Measurements from ENCODE around the gene ADCY9. TPM values are rescaled to one million over a fixed set of nuclear protein-coding genes. Genes with fewer than 3 reads are reported as not detected.

The ADCY9 gene
- total RNA-seq, 1 experiment from 2014 or later: 7.0 TPM

- no peaks in the 10 kb centered on the region for H3K9me3 ChIP-seq (ENCODE audit: low read depth, low read length, poor library complexity, severe bottlenecking)
- no peaks in the 10 kb centered on the region for H3K27me3 ChIP-seq (replicated peaks; ENCODE audit: insufficient read depth, low read depth, low read length, poor library complexity)
- H3K4me1 ChIP-seq (ENCODE audit: insufficient read depth, low read length, poor library complexity, severe bottlenecking): no peaks in the 10 kb centered on the region
- no peak overlapping the region for H3K4me3 ChIP-seq (ENCODE audit: low read depth, low read length, poor library complexity, severe bottlenecking)
- no TSS peak for BruUV-seq (replicated peaks)
- ChIA-PET CTCF (no interaction called here), POLR2A (ENCODE audit: low non-redundant PET) (no interaction called here)
- TF ChIP-seq CTCF (conservative IDR thresholded peaks at IDR 0.05; ENCODE audit: low read depth, low read length) (no peak), EZH2 (IDR thresholded peaks at IDR 0.05; ENCODE audit: borderline replicate concordance, low read depth, low read length, poor library complexity, severe bottlenecking) (no peak)
- no peak overlapping the region for H3K27ac ChIP-seq (ENCODE audit: low read depth, low read length, poor library complexity, severe bottlenecking)
- no peaks in the 10 kb centered on the region for H3K36me3 ChIP-seq (ENCODE audit: insufficient read depth, low read length, poor library complexity, severe bottlenecking)
- DNase-seq (ENCODE audit: low spot score): no peak
- intact Hi-C loops (cut with micrococcal nuclease; ENCODE audit: unreplicated experiment): no loop called here
These were observed 25.4 kb upstream of the ADCY9 start for GRCh38 chr16:4141604-4142003.

GRCh38 chr16:4140652-4141051 lies 24.4 kb upstream of the ADCY9 start:
- Histone ChIP-seq H3K27ac (ENCODE audit: low read depth, low read length, poor library complexity, severe bottlenecking) (no peak overlapping the region), H3K9me3 (ENCODE audit: low read depth, low read length, poor library complexity, severe bottlenecking) (no peaks in the 10 kb centered on the region), H3K4me1 (ENCODE audit: insufficient read depth, low read length, poor library complexity, severe bottlenecking) (no peaks in the 10 kb centered on the region), H3K4me3 (ENCODE audit: low read depth, low read length, poor library complexity, severe bottlenecking) (no peak overlapping the region), H3K27me3 (replicated peaks; ENCODE audit: insufficient read depth, low read depth, low read length, poor library complexity) (no peaks in the 10 kb centered on the region), H3K36me3 (ENCODE audit: insufficient read depth, low read length, poor library complexity, severe bottlenecking) (no peaks in the 10 kb centered on the region)
- intact Hi-C loops (cut with micrococcal nuclease; ENCODE audit: unreplicated experiment): no loop called here
- TF ChIP-seq EZH2 (IDR thresholded peaks at IDR 0.05; ENCODE audit: borderline replicate concordance, low read depth, low read length, poor library complexity, severe bottlenecking) (no peak), CTCF (conservative IDR thresholded peaks at IDR 0.05; ENCODE audit: low read depth, low read length) (no peak)
- CTCF ChIA-PET: no interaction called here
- BruUV-seq (replicated peaks): no TSS peak
- no peak for DNase-seq (ENCODE audit: low spot score)
- POLR2A ChIA-PET (ENCODE audit: low non-redundant PET): no interaction called here

- BruUV-seq (replicated peaks): no TSS peak
- intact Hi-C loops (cut with micrococcal nuclease; ENCODE audit: unreplicated experiment): no loop called here
- no peak for DNase-seq (ENCODE audit: low spot score)
- POLR2A ChIA-PET (ENCODE audit: low non-redundant PET): no interaction called here
- no peaks in the 10 kb centered on the region for H3K27me3 ChIP-seq (replicated peaks; ENCODE audit: insufficient read depth, low read depth, low read length, poor library complexity)
- H3K4me1 ChIP-seq (ENCODE audit: insufficient read depth, low read length, poor library complexity, severe bottlenecking): no peaks in the 10 kb centered on the region
- no peak overlapping the region for H3K27ac ChIP-seq (ENCODE audit: low read depth, low read length, poor library complexity, severe bottlenecking)
- H3K4me3 ChIP-seq (ENCODE audit: low read depth, low read length, poor library complexity, severe bottlenecking): no peak overlapping the region
- H3K9me3 ChIP-seq (ENCODE audit: low read depth, low read length, poor library complexity, severe bottlenecking): no peaks in the 10 kb centered on the region
- H3K36me3 ChIP-seq (ENCODE audit: insufficient read depth, low read length, poor library complexity, severe bottlenecking): no peaks in the 10 kb centered on the region
- no peak for TF ChIP-seq EZH2 (IDR thresholded peaks at IDR 0.05; ENCODE audit: borderline replicate concordance, low read depth, low read length, poor library complexity, severe bottlenecking)
- TF ChIP-seq CTCF (conservative IDR thresholded peaks at IDR 0.05; ENCODE audit: low read depth, low read length): no peak
- CTCF ChIA-PET: no interaction called here
These were observed 23.7 kb upstream of the ADCY9 start for GRCh38 chr16:4139968-4140367.

All from A673 (cell line).